Neural crest cell (in vitro differentiated cells): ENCODE measurements around the gene TPMT. TPM values are rescaled to one million over a fixed set of nuclear protein-coding genes. Genes with fewer than 3 reads are reported as not detected.

Source experiments
- DNase-seq: peaks from one replicate; pipeline ENCODE4 v3.0.0; 2021; ENCODE audit warnings: low read depth, mixed read lengths, low spot score
- H3K27ac Mint-ChIP-seq: one replicate; pipeline ENCODE4 v1.8.0; 2021; ENCODE audit warnings: mild to moderate bottlenecking, mixed read lengths; ENCODE audit not compliant: unreplicated experiment
- H3K27me3 Mint-ChIP-seq: 2 replicates; pipeline ENCODE4 v1.8.0; 2021; ENCODE audit warnings: low read depth, mild to moderate bottlenecking, mixed read lengths
- H3K36me3 Mint-ChIP-seq: 2 replicates; pipeline ENCODE4 v1.8.0; 2021; ENCODE audit warnings: low read depth, mild to moderate bottlenecking, mixed read lengths
- H3K4me1 Mint-ChIP-seq: 2 replicates; pipeline ENCODE4 v1.8.0; 2021; ENCODE audit warnings: mixed read lengths
- H3K4me3 Mint-ChIP-seq: one replicate; pipeline ENCODE4 v1.8.0; 2021; ENCODE audit warnings: mild to moderate bottlenecking, mixed read lengths
- H3K9me3 Mint-ChIP-seq: 2 replicates; pipeline ENCODE4 v1.8.0; 2021; ENCODE audit warnings: mixed read lengths
- total RNA-seq: library from RNA; stranded (reverse); gene quantifications from 2 replicates; pipeline ENCODE4 v1.2.1, GENCODE V29; 2021
- TF ChIP-seq, protein P1 (sequence below): fragments of 200-600 bp; sonication (generic); conservative IDR thresholded peaks from 2 replicates; pipeline ENCODE4 v1.5.0; 2021; ENCODE audit warnings: antibody characterized with exemption, mild to moderate bottlenecking

Gene TPMT
- total RNA-seq, 1 donor from 2014 or later: 7.5 TPM

- TF ChIP-seq, protein P1, sequence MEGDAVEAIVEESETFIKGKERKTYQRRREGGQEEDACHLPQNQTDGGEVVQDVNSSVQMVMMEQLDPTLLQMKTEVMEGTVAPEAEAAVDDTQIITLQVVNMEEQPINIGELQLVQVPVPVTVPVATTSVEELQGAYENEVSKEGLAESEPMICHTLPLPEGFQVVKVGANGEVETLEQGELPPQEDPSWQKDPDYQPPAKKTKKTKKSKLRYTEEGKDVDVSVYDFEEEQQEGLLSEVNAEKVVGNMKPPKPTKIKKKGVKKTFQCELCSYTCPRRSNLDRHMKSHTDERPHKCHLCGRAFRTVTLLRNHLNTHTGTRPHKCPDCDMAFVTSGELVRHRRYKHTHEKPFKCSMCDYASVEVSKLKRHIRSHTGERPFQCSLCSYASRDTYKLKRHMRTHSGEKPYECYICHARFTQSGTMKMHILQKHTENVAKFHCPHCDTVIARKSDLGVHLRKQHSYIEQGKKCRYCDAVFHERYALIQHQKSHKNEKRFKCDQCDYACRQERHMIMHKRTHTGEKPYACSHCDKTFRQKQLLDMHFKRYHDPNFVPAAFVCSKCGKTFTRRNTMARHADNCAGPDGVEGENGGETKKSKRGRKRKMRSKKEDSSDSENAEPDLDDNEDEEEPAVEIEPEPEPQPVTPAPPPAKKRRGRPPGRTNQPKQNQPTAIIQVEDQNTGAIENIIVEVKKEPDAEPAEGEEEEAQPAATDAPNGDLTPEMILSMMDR: no peak
- peaks cover 13% of the 10 kb centered on the region for H3K9me3 Mint-ChIP-seq
- no peak overlapping the region for H3K27ac Mint-ChIP-seq
- no peaks in the 10 kb centered on the region for H3K36me3 Mint-ChIP-seq
- no peak overlapping the region for H3K4me3 Mint-ChIP-seq
- H3K27me3 Mint-ChIP-seq: no peaks in the 10 kb centered on the region
- H3K4me1 Mint-ChIP-seq: peaks cover 3% of the 10 kb centered on the region
- DNase-seq: no peak
Observed at GRCh38 chr6:18090349-18090786, 64.5 kb downstream of the TPMT start.

DNA sequence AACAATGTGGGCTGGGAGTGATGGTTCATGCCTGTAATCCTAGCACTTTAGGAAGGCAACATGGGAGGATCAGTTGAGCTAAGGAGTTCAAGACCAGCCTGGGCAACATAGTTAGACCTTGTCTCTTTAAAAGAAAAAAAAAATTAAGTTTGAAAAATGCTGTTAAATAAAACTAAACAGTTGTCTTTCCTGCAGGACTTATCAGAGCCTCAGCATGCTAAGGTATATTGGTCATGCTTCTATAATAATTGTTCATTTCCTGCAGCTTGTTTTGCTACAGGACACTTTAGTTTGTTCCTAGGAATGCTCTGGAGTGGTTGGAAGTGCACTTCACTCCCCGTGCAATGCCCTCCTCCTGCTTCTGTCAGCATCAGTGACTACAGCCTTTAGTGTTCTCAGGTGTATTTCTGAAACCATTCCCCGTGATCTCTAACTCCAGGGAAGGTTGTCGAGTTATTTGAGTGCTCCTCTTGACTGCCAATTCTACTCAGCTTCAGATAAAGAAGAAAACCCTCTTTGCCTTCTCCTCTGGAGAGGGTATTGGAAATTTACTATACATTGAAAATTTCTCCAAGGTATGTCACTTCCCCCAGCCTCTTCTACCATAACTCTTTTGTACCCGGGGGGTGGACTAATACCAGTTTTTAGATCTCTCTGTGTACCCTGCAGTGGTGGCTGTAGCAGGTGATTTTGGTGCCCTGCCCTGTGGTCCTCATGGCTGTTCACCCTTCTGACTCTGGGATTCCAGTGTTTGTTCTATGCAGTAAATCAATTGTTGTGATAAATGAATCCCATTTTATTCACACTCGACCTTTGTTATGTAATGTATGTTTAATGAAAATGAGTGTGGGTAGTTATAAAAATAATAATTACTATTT is 66.2 kb downstream of the TPMT start:
- H3K9me3 Mint-ChIP-seq: peaks cover 13% of the 10 kb centered on the region
- no peak overlapping the region for H3K4me3 Mint-ChIP-seq
- no peaks in the 10 kb centered on the region for H3K27me3 Mint-ChIP-seq
- TF ChIP-seq, protein P1: no peak
- peaks cover 3% of the 10 kb centered on the region for H3K4me1 Mint-ChIP-seq
- no peak for DNase-seq
- H3K27ac Mint-ChIP-seq: no peak overlapping the region
- H3K36me3 Mint-ChIP-seq: no peaks in the 10 kb centered on the region

DNA sequence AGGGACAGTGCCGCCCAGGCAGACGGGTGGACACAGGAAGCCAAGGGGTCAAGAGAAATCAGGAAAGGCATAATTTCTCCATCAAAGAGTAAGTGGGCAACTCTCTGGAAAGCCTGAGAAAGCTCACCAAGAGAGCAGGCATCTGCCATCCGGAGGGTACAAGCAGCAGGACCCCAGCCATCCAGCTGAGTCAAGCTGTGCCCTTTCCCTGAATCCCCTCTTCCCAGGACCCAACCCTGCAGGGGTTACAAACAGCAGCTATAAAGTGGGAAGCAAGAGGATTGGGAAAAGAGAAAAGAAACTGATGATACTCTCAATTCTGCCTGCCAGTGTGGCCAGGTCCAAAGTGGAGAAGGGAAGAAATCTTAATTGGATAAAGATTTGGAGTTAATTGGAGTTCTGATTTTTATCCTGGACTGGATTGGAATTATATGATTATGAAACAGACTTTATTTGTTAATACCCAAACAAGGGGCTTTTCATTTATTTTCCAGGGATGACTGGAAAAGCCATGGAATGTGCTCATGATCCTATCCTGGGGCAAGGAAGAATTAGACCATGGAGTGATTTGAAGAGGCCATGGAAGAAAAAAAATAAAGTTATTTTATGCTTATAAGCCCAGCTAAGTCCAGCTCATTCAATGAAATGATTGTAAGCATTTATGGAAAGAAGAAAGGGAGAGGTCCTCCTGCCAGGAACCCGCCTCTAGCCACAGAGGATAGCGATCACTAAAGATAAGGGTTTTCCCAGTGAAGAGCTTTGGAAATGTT is 67.3 kb downstream of the TPMT start:
- H3K4me1 Mint-ChIP-seq: peaks cover 3% of the 10 kb centered on the region
- no peaks in the 10 kb centered on the region for H3K36me3 Mint-ChIP-seq
- TF ChIP-seq, protein P1: no peak
- no peak overlapping the region for H3K27ac Mint-ChIP-seq
- no peak overlapping the region for H3K4me3 Mint-ChIP-seq
- DNase-seq: no peak
- H3K27me3 Mint-ChIP-seq: no peaks in the 10 kb centered on the region
- H3K9me3 Mint-ChIP-seq: peaks cover 11% of the 10 kb centered on the region

DNA sequence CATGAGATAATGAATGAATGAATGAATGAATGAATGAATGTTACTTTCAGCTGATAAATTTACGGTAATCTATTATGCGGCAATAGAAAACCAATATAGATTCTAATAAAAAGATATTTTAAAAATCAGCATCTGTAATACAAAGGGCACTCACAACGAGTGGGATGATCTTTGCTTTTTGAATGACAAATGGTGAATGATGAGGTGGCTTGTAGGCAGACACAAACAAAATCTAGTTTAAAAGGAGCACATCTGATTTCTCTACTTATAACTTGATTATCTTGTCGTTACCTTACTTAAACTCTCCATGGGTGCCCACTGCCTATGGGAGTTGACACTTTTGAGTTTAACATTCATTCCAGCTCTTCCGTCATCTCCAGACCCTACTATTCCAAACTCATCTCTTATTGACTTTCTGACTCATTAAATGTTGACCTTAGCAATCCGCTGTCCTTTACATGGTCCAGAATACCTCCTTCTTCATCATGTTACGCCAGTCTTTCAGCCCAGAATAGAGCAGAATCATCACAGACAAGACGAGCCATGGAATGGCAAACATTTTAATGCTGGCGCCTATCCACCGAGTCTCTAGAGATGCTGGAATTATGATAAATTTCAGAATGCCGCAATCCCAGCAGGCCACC is 73.7 kb downstream of the TPMT start:
- no peaks in the 10 kb centered on the region for H3K36me3 Mint-ChIP-seq
- TF ChIP-seq, protein P1: no peak
- no peak overlapping the region for H3K27ac Mint-ChIP-seq
- no peaks in the 10 kb centered on the region for H3K4me1 Mint-ChIP-seq
- H3K4me3 Mint-ChIP-seq: no peak overlapping the region
- no peak for DNase-seq
- no peaks in the 10 kb centered on the region for H3K27me3 Mint-ChIP-seq
- no peaks in the 10 kb centered on the region for H3K9me3 Mint-ChIP-seq

DNA sequence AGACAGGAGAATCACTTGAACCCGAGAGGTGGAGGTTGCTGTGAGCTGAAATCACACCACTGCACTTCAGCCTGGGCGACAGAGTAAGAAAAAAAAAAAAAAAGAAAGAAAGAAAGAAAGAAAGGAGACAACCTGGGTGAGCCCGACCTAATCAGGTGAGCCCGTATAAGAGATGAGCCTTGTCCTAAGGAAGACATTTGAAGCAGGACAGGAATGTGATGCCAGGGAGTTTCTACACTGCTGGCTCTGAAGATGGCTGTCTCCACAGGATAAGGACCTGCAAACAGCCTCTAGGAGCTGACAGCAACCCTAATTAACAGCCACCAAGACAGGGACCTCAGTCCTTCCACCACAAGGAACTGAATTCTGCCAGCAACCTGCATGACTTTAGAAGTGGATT is 74.3 kb downstream of the TPMT start:
- TF ChIP-seq, protein P1: no peak
- no peaks in the 10 kb centered on the region for H3K9me3 Mint-ChIP-seq
- H3K27me3 Mint-ChIP-seq: no peaks in the 10 kb centered on the region
- H3K36me3 Mint-ChIP-seq: no peaks in the 10 kb centered on the region
- H3K4me3 Mint-ChIP-seq: no peak overlapping the region
- H3K27ac Mint-ChIP-seq: no peak overlapping the region
- H3K4me1 Mint-ChIP-seq: no peaks in the 10 kb centered on the region
- no peak for DNase-seq
